NCI-H510A treated with DMSO at 0.1 percent for 48 hours (cell line): ENCODE results near the gene DTNA.
"Not testable (repeated sequence)": the region's sequence is repeated elsewhere in the genome, so short reads cannot be mapped to it uniquely, and the experiment has no call there.

Experiments used
- DNase-seq: peaks from one replicate; lab custom pipeline; 2025; lab: John Stamatoyannopoulos, UW

The DTNA gene

DNA sequence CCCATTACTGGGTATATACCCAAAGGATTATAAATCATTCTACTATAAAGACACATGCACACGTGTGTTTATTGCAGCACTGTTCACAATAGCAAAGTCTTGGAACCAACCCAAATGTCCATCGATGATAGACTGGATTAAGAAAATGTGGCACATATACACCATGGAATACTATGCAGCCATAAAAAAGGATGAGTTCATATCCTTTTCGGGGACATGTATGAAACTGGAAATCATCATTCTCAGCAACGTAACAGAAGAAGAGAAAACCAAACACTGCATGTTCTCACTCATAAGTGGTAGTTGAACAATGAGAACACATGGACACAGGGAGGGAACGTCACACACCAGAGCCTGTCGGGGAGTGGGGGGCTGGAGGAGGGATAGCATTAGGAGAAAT lies 15.6 kb downstream of the DTNA start:
- DNase-seq: not testable (repeated sequence)

DNA sequence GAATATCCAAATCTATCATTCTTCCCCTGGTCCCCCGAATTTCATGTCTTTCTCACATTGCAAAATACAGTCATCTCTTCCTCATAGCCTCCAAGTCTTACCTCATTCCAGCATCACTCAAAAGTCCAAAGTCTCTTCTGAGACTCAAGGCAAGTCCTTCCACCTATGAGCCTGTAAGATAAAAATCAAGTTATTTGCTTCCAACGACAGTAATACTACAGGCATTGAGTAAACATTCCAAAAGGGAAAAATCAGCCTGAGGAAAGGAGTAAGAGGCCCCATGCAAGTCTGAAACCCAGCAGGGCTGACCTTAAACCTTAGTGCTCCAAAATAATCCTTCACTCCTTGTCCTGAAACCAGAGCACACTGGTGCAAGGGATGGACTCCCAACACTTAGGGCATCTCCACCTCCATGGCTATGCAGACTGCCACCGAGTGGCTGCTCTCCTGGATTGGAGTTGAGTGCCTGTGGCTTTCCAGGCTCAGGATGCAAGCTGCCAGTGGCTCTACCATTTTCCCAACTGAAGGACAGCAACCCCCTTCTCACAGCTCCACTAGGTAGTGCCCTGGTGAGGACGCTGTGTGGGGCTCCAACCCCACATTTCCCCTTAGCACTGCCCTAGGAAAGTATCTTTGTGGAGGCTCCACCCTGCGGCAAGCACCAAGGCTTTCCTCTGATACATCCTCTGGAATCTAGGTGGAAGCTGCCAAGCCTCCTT lies 16.3 kb downstream of the DTNA start:
- DNase-seq: no peak

DNA sequence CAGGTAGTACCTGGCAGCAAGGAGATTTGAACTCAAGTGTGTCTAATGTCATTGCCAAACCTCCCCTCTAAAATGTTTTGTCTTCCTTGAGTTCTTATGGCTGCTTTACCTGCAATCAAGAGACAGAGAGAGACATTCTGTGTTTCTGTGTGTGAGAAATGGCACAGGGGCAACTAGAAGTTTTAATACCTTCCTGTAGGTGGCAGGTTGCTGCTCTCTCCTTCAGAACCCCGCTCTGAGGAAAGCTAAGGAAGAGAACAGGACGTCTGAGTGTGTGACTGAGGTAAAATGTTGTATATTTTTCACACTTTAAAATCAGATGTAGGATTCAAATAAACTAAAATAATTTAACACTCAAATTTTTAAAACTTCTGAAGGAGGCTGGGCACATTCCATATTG lies 19.2 kb downstream of the DTNA start:
- peak; percentile 51 for DNase-seq

DNA sequence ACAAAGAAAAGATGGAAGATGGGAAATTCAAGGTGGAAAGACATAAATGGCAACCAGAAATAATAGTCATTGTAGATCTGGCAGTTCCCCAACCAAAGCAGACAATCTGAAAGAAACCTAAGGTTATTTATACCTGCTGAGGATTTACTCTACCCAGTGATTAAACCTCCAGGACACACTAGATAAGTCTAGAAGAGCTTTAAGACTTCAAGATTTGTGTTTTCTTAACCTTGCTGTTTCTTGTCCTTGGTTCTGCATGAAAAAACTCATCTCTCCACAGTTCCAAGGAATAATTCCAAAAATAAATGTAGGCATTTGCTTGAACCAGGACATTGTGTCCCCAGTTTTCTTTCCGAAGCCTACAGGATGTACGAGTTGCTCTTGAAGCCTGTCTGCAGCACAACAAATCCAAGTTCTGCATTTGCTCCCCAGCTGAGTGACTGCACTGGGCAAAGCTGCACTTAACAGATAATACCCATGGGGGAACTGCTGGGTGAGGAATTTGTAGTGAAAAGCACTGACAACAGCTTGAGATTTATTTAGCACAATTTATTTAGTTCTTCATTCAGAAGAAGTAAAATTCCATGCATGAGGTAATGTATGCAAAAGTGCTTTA lies 19.8 kb downstream of the DTNA start:
- no peak for DNase-seq

DNA sequence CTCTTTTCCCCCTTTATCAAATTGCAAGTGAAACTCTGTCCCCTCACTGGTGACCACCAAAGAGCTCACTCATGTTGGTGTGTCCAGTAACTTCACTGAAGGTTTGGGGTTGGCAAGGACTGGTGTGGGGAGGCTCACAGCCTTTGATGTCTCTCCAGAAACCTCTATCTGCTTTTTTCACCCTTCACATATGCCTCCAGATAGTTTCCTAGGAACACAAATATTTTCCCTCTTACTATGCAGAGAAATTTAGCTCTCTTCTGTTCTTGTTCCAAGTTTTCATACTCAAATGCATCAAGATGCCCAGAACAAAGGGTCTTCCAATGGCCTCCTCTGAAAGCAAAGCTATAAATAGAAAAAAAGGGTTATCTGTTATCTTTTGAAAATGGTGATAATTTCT lies 20.7 kb downstream of the DTNA start:
- no peak for DNase-seq

DNA sequence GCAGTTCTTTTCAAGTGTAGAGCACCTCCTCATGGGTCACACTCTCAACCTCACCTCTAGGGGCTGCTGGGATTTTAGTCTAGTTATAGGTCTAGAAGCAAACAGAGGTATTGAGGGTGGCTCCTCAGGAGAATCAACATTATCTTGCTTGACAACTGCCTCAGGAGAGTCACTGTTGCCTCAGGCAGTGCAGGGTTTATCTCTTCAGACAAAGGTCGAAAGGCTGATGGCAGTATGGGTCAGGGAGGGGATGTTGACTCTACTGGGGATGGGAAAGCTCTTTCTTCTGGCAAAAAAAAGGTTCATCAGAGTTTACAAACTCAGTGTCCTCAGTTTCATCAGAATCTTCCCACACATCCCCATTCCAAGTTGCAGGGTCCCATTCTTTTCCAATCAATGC lies 24.0 kb downstream of the DTNA start:
- DNase-seq: no peak

DNA sequence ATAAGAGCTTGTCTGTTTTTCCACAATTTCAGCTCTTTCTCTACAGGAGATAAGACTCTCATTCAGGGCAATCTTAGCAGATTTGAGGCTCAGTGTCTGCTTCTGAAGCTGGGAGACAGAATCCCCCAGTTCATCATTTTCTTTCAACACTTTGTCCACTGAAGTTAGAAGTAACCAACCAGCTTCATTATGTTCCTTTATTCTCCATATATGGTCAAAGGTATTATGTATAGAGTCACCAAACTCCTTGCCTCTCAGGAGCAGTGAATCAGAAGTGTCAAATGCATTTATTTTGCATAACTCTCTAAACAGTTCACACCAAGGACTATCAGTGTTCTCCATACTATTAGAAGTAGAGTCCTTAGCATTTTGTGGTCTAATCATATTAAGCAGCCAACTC lies 24.4 kb downstream of the DTNA start:
- not testable (repeated sequence) for DNase-seq

DNA sequence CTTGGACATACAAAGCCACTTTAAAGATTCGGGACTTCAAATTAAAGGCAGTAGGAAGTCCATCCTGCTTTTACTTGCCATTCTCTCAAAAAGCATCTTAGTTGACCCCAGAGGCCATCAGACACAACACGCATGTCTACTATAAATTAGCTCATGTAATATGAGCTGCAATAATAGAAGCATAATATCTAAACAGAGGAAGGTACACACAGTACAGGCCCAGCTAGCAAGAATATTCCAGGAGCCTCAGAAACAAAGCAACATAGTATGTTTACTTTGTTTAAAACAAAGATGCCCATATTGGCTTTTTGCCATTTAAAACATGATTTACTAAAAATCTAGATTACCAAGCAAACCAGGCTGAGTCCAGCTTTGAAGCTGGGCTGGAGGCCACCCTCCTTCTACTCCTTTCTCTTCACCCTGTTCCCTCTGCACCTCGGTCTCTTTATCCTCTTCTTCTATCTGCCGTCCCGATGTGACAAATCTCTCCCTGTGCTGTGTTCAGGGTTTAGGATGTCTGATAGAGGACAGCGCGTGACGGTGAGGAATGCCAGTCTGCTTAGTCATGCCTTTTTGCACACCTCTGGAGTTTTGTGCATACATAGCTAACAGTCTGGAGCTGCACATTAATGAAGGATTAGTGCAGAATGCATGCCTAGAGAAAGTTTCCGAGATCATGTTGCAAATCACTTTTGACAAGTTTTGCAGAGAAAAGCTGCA lies 28.2 kb downstream of the DTNA start:
- peak; percentile 79 for DNase-seq

DNA sequence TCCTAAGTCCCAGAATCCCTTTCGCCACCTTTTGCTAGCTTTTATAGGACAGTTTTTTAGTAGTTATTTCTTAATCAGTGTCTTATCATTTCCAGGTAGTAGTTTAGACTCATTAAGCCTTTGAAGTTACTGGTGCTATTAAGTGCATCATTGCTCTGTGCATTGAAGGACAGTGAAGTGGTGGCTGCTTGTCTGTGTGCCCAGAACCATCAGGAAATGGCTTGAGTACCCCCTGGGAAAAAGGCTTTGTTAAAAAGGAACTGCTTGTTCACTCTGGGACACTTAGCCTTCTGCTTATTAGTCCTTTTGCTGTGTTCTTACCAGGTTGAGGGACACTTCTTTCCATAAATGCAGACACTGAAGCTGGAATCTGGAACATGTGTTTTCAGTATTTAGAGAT lies 30.0 kb downstream of the DTNA start:
- DNase-seq: peak; percentile 47

DNA sequence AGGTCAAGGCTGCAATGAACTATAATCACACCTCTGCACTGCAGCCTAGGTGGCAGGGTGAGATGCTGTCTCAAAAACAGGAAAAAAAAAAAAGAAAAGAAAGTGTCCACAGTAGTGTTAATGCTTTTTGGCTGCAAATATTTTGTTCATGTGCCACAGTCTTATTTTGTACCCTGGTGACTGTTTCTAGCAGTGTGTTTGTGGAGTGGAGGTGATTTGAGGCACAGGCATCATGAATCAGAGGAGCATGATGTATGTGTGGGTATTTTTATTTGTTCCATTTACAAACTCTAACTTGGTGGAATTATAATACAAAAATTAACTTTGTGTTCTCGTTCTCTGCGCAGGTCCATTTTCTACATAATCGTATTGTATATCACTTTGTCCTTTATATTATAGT lies 30.6 kb downstream of the DTNA start:
- no peak for DNase-seq

DNA sequence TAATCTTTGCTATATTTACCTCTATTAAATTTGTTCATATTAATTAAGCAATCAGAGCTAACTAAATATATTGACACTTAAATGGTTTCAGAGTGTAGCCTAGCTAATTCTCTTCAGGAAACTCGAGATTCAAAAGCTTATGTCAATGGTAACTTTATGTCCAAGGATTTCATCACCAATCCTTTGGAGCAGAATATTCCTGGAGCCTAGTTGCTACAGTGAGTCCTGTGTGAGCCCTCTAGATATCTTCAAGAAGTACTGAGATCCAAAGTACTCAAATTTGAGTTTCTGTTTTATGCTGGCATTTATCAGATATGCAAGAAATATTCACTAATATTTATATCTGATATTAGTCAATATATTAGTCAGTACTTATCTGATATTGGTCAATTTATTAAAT lies 31.3 kb downstream of the DTNA start:
- no peak for DNase-seq

DNA sequence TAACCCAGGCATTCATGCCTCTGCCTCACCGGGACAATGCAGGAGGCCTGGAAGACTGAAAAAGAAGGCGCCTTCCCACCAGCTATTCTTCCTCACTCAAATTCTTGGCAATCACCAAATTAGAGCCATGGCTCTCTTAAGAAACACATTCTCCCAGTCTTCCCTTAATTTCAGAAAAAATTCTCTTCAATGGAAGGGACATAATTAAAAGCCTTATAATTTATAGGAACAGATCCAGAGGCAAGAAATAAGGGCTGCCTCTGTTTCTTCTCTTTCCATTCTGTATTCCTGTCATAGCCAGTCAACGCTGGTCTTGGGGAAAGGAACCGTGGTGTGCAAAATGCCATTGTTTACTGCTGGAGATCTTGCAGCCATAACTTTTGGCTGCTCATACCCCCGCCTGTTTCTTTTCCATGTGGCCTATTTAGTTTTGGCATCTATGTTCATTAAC lies 32.8 kb downstream of the DTNA start:
- DNase-seq: no peak

DNA sequence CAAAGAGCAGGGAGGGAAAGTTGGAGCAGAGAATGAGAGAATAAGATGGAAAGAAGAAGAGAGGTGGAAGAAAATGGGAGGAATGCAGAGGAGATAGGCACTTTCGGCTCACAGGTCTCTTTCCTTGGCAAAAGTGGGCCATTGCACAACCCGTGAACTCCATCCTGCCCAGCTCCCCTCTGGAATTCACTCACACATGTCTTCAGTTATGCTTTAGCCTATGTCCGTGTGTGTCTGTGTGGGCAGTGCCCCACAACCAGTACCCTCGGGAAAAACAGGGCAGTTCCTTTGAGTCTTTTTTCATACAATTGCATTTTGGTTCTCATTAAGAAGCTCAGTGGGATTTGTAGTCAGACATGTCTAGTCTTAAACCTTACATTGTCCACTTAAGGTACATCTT lies 34.5 kb downstream of the DTNA start:
- DNase-seq: no peak

DNA sequence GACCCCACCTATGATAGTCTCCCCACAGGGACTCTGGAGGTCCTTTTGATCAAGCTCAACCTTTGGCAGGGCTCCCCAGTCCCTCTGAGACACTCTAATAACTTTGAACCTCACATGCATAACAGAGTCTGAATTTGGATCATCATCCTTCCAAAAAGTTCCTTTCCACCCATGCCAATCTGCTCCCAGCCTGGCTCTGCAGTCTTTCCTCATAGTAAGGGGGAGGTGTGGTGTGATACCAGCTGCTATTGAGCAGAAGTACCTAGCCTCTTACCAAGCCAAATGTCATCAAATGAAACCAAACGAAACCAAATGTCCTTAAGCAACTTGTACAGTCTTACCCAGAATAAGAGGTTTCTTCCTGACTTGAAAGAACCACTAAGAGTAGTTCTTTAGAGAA lies 36.5 kb downstream of the DTNA start:
- DNase-seq: no peak

DNA sequence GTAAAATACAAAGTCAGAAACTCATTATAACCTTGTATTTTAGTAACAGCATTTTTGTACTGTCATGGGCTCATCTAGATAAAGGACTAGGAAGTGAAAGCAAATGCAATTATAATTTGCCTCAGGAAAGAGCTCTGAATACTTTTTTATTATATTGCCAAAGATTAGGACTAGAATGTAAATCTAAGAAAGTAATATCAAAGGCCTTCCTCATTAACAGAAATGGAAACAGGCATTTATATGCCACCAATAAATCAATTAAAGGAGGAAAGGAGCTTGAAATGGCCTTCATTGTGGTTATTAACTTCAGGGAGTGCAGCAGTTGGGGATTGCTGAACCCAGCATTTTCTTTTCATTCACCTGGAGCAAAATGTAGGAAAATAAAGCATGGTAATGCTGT lies 39.6 kb downstream of the DTNA start:
- DNase-seq: no peak

DNA sequence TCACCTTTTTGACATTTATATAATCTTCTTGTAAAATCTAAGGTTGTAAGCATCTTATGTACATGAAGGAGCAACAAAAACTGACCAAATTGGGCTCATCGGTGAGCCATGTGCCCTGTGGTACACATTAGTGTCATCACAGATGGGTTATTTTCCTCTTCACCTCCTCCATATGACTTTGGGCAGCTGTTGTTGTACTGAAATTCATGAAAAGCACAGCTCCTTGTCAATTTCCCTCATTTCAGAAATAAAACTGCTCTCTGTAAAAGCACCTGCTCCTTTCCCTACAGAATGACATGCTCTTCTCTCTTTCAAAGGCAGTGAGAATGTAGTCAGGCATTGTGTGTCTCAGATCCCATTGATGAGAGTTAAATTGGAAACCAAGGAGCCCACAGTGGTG lies 42.0 kb downstream of the DTNA start:
- no peak for DNase-seq

DNA sequence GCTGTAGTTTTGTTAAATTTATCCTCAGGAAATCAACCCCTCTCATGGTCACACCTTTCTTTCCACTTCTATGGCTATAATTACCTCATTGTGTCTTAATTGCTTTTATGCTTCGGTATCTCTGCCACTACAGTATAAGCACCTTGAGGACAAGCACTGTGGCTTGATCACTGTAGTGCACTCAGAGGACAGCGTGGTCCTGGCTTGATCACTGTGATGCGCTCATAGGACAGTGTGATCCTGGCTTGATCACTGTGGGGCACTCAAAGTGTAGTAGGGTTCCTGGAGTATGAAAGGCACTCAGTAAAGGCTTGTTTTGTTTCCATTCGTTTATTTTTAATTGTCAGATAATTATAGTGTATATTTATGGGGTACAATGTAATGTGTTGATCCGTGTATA lies 44.2 kb downstream of the DTNA start:
- no peak for DNase-seq

DNA sequence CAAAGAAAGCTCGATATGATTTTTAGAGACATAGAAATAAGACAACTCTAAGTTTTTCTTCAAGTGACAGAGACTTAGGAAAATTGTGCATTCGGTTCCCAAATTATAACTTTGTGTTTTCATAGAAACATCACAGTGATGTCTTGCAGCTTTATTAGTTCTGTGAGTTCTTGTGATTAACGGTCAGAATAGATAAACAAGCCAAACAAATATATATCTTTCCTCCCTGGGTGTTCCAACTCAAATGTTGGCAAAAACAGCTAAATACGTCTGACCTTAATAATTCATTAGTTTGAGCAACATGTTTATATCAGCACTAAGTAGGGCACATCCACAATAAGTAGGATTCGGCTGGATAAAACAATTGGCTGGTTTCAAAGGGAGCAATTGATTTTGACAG lies 47.6 kb downstream of the DTNA start:
- DNase-seq: no peak

DNA sequence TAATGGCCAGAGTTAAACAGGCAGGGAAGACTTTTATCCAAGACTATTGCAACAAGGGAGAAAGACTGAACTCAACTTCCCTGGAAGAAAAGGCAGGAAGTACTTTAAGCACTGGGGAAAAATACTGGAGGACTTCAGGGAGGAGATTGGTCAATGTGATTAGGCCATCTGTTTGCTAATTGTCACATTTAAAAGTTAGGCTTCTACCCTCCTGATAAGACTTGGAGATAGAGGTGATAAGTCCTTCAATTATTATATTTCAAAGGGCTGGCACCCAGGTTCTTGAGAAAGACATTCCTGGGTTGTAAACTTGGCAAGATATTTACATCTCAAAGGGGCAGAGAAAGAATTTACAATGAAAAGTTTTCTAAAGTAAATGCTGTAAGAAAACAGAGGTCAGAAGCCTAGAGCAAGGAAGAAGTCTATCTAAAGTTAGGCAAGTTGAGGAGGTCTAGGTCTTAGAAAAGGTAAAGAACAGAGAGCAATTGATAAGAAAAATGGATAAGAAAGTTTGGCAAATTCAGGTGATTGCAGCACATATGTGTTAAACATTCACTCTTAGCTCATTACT lies 48.4 kb downstream of the DTNA start:
- no peak for DNase-seq

DNA sequence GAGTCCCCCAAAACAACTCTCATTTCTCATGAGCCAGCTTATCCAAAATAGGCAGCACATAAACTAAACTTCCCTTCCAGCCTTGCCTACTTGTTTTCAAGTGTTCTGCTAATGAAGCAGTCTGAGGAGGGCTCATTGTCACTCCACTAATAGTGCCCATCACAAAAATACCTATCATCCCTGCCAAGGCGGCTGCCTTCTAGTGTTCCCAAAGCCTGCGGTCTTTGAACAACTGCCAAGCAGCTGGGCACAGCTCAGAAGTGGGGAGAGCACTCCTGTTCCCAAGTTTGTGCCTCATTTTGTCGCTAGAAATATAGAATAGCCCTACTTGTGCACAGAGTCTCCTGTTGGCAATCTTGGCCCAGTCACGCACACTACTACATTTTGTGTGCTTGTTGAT lies 50.3 kb downstream of the DTNA start:
- no peak for DNase-seq

DNA sequence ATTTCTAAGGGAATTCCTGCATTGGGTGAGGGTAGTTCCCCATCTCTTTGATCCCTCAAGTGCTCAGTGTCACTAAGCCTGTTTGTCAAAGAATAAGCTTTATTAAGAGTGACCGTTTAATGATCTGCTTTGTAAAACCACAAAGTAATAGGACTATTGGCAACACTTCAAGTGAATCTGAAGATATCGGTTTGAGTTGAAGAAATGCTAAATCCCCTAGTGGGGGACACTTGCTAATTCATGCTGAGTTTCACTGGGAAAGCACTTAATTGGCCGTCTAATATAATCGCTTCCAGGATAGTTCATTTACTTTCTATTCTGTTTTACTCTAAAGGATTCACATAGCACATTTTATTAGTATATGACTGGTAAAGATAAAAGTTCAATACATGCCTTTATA lies 54.4 kb downstream of the DTNA start:
- no peak for DNase-seq

DNA sequence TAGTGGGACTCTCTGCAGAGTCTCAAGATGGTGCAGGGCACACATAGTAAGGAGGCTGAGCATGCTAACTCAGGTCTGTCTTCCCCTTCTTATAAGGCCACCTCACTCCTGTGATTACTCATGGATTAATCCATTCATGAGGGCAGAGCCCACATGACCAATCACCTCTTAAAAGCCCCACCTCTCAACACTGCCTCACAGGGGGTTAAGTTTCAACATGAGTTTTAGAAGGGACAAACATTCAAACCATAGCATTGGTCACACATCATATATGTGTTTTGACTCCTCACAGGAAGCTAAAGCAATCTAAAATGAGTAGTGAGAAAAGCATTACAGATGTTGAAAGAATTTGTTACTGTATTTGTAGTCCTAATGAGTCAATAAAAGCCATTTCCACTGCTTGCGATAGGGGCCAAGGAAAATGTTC lies 57.5 kb downstream of the DTNA start:
- DNase-seq: no peak

DNA sequence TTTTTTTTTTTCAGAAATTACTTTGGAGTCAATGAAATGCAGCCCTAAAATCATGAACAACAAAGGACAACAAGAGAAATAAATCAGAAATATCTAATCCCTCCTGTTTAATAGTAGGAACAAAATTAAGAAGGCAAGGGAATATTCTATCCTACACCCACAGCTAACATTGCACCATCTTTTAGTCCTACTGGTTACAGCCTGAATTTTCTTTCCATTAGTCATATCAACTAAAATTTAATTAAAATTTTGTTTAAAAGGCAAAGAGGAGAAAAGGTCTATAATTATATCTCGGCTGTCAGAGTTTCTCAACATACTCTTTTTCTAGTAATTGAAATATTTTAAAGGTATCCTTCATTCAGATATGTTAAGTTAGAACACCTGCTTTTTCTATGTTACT lies 61.9 kb downstream of the DTNA start:
- no peak for DNase-seq
